RWPE1 (cell line): ENCODE results near the gene SLC4A8.

Source experiments
- CTCF ChIA-PET: fragments of 350-600 bp; sonication (Branson Sonifier 250); formaldehyde crosslinking; extraction: SDS; loops from one replicate; lab custom pipeline; 2021; lab: Yijun Ruan, JAX
- POLR2A ChIA-PET: fragments of 400-600 bp; formaldehyde crosslinking; extraction: SDS; loops from one replicate; lab custom pipeline; 2020; ENCODE audit warnings: antibody characterized with exemption; ENCODE audit not compliant: low non-redundant PET; lab: Yijun Ruan, JAX
- DNase-seq: peaks from one replicate; pipeline ENCODE4 v3.0.0; 2012; ENCODE audit warnings: low spot score
- H3K27ac ChIP-seq: fragments of 450-650 bp; 2 replicates; pipeline ENCODE4 v1.5.1; 2017
- TF ChIP-seq, protein P1 (sequence below): fragments of 450-650 bp; conservative IDR thresholded peaks from 2 replicates; pipeline ENCODE4 v1.5.1; 2017; ENCODE audit warnings: low read depth, mild to moderate bottlenecking

The SLC4A8 gene

DNA sequence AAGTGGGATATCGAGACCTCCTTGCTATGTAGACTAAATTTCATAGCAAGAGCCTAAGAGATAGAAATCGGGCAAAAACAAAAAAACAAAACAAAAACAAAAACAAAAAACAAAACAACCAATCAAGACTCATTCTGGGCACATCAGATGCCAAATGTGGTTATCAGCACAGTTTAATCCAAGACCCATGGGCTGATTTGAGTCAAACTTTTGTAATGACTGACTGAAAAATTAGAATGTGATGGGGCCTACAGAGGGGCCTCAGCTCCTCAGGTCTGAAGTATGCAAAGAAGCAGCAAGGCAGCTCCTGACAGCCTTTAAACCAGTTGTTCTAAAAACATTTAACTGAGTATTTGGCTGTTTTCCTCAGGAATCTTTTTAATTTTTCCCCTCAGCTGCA, 49.3 kb downstream of the SLC4A8 start:
- CTCF ChIA-PET = no interaction called here
- DNase-seq = no peak
- H3K27ac ChIP-seq = no peak overlapping the region
- TF ChIP-seq, protein P1, sequence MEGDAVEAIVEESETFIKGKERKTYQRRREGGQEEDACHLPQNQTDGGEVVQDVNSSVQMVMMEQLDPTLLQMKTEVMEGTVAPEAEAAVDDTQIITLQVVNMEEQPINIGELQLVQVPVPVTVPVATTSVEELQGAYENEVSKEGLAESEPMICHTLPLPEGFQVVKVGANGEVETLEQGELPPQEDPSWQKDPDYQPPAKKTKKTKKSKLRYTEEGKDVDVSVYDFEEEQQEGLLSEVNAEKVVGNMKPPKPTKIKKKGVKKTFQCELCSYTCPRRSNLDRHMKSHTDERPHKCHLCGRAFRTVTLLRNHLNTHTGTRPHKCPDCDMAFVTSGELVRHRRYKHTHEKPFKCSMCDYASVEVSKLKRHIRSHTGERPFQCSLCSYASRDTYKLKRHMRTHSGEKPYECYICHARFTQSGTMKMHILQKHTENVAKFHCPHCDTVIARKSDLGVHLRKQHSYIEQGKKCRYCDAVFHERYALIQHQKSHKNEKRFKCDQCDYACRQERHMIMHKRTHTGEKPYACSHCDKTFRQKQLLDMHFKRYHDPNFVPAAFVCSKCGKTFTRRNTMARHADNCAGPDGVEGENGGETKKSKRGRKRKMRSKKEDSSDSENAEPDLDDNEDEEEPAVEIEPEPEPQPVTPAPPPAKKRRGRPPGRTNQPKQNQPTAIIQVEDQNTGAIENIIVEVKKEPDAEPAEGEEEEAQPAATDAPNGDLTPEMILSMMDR = no peak
- POLR2A ChIA-PET = no interaction called here

DNA sequence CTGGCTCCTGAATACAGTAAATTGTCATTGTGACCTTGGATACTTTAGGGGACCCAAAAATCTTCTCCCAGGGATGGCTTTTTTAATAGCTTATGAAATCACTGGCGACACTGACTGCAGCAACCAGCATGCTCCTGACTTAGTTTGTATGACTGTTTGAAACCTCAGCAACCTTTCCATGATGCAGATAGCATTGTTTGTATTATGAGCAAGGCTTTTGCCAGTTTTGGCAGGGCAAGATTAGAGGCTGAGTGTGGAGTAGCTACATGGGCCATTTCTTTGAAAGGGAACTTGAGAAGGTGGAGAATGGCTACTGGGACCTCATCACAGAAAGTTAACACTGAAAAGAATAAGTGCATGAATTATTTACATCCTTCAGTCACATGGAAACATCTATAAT, 50.9 kb downstream of the SLC4A8 start:
- CTCF ChIA-PET = no interaction called here
- TF ChIP-seq, protein P1 = no peak

DNA sequence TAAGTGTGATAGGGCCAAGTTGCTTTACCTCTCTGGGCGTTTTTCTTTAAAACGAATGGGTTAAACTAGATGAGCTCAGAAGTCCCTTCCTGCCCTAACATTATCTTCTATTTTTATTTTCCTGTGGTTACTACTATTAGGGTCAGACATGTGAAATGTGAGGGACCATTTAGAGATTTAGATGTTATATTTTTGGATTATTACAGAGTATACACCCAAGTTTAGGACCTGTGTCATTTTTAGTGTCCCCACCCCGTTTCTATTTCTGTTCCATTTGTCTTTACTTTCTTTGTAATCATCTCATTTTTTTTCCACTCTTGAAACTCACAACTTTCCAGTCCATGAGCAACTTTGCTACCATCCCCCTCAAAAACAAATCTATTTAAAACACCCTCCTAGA, 56.3 kb downstream of the SLC4A8 start:
- TF ChIP-seq, protein P1 = no peak
- POLR2A ChIA-PET = no interaction called here
- no peak overlapping the region for H3K27ac ChIP-seq
- DNase-seq = no peak
- CTCF ChIA-PET = interaction anchor here (0.9 kb wide), 1 partner anchor 120 kb away, joined by 3 read pairs; no protein-coding TSS in a partner anchor

More for the DNA sequence above, 50.9 kb downstream of the SLC4A8 start:
- no peak overlapping the region for H3K27ac ChIP-seq
- POLR2A ChIA-PET = no interaction called here
- no peak for DNase-seq

DNA sequence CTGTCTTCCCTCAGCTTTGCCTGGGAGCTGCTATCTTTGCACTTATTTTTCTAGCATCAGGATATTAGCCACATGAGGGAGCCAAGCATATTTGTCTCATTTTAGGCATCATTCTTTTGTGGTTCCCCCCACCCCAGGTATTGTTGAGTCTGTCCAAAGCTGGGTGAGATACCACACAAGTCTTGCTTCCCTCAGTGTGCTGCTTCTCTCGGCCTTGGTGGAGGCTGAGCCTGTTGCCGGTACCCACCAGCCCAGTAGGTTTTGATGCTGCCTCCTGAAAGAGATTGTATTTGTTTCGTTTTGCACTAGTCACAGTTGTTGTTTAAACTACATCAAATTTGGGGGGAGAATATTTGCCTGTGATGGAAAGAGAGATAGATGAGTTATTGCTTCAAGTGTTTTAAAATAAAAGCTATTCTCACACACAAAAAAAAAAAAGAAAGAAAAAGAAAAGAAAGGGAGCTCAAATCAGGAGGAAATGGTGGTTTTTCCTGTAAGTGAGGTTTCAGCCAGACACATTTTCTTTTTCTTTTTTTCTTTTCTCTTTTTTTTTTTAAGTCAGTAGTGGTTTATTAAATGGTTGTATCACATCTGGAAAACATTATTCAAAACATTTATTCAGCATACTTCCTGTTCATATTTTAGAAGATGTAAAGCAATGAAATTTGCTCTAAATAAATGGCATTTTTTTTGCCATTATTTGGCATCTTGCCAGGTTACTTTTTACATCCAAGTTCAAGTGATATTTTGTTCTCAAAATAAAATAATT, 58.5 kb downstream of the SLC4A8 start:
- ChIA-PET CTCF (interaction anchor here (0.6 to 1.1 kb wide), 4 partner anchors 49 to 344 kb away, joined by 3 to 9 read pairs (median 3); no protein-coding TSS in a partner anchor), POLR2A (no interaction called here)
- DNase-seq = no peak
- H3K27ac ChIP-seq = no peak overlapping the region
- TF ChIP-seq, protein P1 = no peak

DNA sequence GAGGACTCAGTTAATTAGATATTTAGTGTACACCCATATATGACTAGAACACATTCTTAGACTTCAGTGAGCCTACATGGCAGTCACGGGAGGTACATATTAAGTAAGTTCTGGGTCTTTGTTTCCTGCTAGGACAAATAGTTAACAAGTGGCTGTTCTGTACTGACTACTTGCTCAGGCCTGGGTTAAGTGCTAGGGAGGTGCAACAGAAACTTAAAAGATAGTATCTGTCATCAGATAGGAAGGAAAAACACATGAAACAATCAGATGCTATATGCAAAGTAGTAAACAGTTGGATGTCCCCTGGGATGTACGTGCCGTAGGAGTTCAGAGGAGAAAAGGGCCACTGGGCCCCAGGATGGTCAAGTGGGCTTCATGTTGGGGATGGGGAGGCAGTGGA, 59.5 kb downstream of the SLC4A8 start:
- TF ChIP-seq, protein P1 = no peak
- H3K27ac ChIP-seq = no peak overlapping the region
- POLR2A ChIA-PET = no interaction called here
- no peak for DNase-seq
- CTCF ChIA-PET = no interaction called here

DNA sequence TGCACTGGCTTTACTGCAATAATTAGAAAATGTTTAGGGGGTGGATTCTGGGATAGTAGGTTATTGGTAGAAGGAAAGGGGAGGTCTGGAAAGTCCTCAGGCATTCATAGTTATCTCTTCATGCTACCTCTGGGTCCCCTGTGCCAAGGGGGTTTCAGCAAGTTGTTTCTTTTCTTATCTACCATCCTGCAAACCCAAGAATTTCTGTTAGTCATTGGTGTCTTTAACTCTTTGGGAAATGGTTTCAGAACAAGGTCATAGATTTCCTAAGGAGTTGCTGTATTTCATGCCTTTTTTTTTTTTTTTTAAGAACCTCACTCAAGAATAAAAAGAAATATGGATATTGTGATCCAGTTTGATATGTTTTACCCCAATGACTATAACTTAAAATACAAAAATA, 63.6 kb downstream of the SLC4A8 start:
- POLR2A ChIA-PET = no interaction called here
- CTCF ChIA-PET = no interaction called here
- H3K27ac ChIP-seq = no peak overlapping the region
- DNase-seq = no peak
- TF ChIP-seq, protein P1 = no peak
